SH-SY5Y (cell line): Measurements from ENCODE around the gene ZNF77.

Experiments used
- GATA2 ChIP-seq: IDR thresholded peaks from 2 replicates; pipeline ENCODE4 v1.6.1; 2011; ENCODE audit warnings: mild to moderate bottlenecking, low read depth, low read length
- GATA3 ChIP-seq: IDR thresholded peaks from 2 replicates; pipeline ENCODE4 v1.6.1; 2011; ENCODE audit warnings: low read depth, mild to moderate bottlenecking, low read length, moderate library complexity

The ZNF77 gene

DNA sequence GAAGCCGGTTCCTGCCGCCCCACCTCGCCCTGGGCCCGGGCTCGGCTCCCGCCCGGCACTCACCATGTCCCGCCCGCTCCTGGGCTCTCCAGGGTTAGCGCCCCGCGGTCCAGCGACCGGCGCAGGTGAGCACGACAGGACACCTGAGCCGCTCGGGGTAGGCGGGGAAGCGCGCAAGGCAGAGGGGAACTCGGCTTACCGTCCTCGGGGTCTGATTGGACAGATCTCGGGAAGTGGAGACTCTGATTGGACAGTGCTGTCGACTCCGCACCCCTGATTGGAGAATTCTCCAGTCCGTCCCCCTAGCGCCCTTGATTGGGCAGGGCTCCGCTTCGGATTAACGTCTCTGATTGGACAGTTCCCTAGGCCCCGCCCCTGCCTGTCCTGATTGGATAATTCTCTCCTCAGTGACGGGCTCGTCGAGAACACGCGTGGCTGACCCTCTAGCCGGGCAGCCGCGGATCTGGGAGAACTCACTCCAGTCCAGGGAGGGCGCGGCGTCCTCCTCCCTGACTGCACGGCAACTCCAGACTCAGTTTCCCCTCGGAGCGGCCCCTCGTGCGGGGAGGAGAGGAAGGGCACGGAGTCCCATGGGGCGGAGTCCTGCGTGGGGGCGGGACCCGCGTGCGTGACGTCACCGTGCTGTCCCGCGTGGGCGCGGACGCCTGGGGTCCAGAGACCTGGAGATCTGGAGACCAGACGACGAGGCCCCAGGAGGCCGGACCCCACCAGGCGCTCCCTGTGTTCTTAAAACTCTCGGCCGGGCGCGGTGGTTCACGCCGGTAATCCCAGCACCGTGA, at the start of gene ZNF77:
Gene ZNF77 (minus strand): TSS at position 197 of the 800 bp plus-strand sequence. CDS start 131 bp downstream, at position 66.
- no peak for TF ChIP-seq GATA3
- no peak for TF ChIP-seq GATA2

- TF ChIP-seq GATA3 (no peak), GATA2 (no peak)
Observed at GRCh38 chr19:2993579-2993978, 48.8 kb upstream of the ZNF77 start.

- TF ChIP-seq GATA2: no peak
- no peak for TF ChIP-seq GATA3
Observed at GRCh38 chr19:2992958-2993357, 48.2 kb upstream of the ZNF77 start.

- TF ChIP-seq GATA3: no peak
- no peak for TF ChIP-seq GATA2
Observed at GRCh38 chr19:2989236-2989946, 44.6 kb upstream of the ZNF77 start.

- TF ChIP-seq GATA2 (no peak), GATA3 (no peak)
Observed at GRCh38 chr19:2988568-2988967, 43.8 kb upstream of the ZNF77 start.

DNA sequence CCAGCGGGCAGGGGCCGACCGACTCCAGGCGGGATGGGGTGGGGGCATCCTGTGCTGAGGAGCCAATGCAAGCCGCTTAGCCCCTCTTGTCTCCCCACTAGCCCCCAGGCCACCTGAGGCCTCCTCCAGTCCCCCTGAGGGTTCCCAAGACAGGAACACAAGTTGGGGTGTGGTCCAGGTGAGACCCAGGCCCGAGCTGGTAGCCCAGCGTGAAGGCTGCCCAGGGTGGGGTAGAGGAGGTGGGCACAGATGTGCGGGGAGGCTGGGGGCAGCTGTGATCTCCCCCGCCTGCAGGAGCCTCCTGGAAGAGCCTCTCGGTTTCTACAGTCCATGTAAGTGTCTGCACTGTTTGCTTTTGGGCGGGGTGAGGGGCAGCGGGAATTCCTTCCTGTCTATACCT, 43.0 kb upstream of the ZNF77 start:
- TF ChIP-seq GATA3 (no peak), GATA2 (no peak)

DNA sequence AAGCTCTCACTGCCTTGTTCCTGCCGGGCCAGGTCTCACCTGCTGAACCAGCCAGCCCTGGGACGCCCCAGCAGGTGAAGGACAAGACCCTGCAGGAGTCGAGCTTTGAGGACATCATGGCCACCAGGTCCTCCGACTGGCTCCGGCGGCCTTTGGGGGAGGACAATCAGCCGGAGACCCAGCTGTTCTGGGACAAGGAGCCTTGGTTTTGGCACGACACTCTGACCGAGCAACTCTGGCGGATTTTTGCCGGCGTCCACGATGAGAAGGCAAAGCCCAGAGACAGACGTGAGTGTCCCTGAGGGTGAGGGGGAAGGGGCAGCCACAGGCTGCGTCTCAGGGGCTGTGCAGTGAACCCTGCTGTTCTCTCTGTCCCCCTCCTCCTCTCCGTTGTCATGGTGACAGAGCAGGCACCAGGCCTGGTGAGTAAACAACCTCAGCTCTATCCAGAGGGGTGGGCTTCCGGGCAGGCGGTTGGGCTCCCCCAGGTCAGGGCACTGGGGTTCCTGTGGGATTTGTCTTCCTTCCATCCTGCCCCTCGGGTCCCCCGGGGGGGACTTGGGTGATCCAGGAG, 42.3 kb upstream of the ZNF77 start:
- TF ChIP-seq GATA3: no peak
- TF ChIP-seq GATA2: no peak

DNA sequence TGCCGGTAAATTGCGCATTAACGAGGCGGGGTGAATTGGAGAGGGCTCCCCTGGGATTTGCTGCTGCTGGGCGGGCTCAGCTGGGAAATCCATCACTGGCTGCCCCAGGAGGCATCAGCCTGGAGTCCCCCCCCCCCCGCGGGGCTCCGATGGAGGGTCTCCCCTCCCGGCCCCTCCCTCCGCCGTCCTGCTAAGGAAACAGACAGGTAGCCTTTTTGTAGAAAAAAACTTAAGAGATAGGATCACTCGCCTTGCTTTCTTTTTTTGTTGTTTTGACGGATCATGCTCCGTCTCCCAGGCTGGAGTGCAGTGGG, 39.4 kb upstream of the ZNF77 start:
- no peak for TF ChIP-seq GATA2
- TF ChIP-seq GATA3: no peak

- TF ChIP-seq GATA2: peak; percentile 18; the same call in 1 of the 2 replicates
- TF ChIP-seq GATA3: no peak
Observed at GRCh38 chr19:2983351-2984214, 38.8 kb upstream of the ZNF77 start.

GRCh38 chr19:2982983-2983350, 38.2 kb upstream of the ZNF77 start:
- TF ChIP-seq GATA3 (no peak), GATA2 (no peak)

GRCh38 chr19:2982561-2982960, 37.8 kb upstream of the ZNF77 start:
- TF ChIP-seq GATA2: peak; percentile 64
- TF ChIP-seq GATA3: no peak

GRCh38 chr19:2981898-2982297, 37.1 kb upstream of the ZNF77 start:
- TF ChIP-seq GATA3 (no peak), GATA2 (no peak)

GRCh38 chr19:2978772-2979171, 34.0 kb upstream of the ZNF77 start:
- no peak for TF ChIP-seq GATA2
- no peak for TF ChIP-seq GATA3

- TF ChIP-seq GATA2: no peak
- no peak for TF ChIP-seq GATA3
Observed at GRCh38 chr19:2978166-2978767, 33.5 kb upstream of the ZNF77 start.

- TF ChIP-seq GATA2 (no peak), GATA3 (no peak)
Observed at GRCh38 chr19:2977746-2978138, 33.0 kb upstream of the ZNF77 start.
